KOPT-K1 (cell line): ENCODE results near the gene PCDH8.

Experiments used
- H3K27ac ChIP-seq: fragments of 200-600 bp; sonication (generic); 2 replicates; pipeline ENCODE4 v1.5.1; 2016; ENCODE audit warnings: antibody characterized with exemption, mild to moderate bottlenecking, low read depth, low read length; ENCODE audit not compliant: poor library complexity, severe bottlenecking
- H3K36me3 ChIP-seq: fragments of 200-600 bp; sonication (generic); 2 replicates; pipeline ENCODE4 v1.5.1; 2017; ENCODE audit warnings: antibody characterized with exemption, mild to moderate bottlenecking, low read length, moderate library complexity; ENCODE audit not compliant: insufficient read depth
- H3K9me3 ChIP-seq: fragments of 200-600 bp; sonication (generic); 2 replicates; pipeline ENCODE4 v1.5.1; 2017; ENCODE audit warnings: antibody characterized with exemption, low read length, mild to moderate bottlenecking; ENCODE audit not compliant: insufficient read depth, poor library complexity, severe bottlenecking

The PCDH8 gene

GRCh38 chr13:52810526-52810925, 37.9 kb downstream of the PCDH8 start:
- Histone ChIP-seq H3K36me3 (no peaks in the 10 kb centered on the region), H3K9me3 (no peaks in the 10 kb centered on the region), H3K27ac (no peak overlapping the region)

- Histone ChIP-seq H3K36me3 (no peaks in the 10 kb centered on the region), H3K9me3 (no peaks in the 10 kb centered on the region), H3K27ac (no peak overlapping the region)
Observed at GRCh38 chr13:52810011-52810410, 38.4 kb downstream of the PCDH8 start.

GRCh38 chr13:52809310-52809769, 39.1 kb downstream of the PCDH8 start:
- H3K27ac ChIP-seq = no peak overlapping the region

GRCh38 chr13:52808842-52809219, 39.6 kb downstream of the PCDH8 start:
- H3K27ac ChIP-seq = no peak overlapping the region
- no peaks in the 10 kb centered on the region for H3K36me3 ChIP-seq
- H3K9me3 ChIP-seq = no peaks in the 10 kb centered on the region

More at GRCh38 chr13:52809310-52809769, 39.1 kb downstream of the PCDH8 start:
- Histone ChIP-seq H3K9me3 (no peaks in the 10 kb centered on the region), H3K36me3 (no peaks in the 10 kb centered on the region)

- Histone ChIP-seq H3K9me3 (no peaks in the 10 kb centered on the region), H3K27ac (no peak overlapping the region), H3K36me3 (no peaks in the 10 kb centered on the region)
Observed at GRCh38 chr13:52806029-52806428, 42.4 kb downstream of the PCDH8 start.

- Histone ChIP-seq H3K27ac (no peak overlapping the region), H3K36me3 (no peaks in the 10 kb centered on the region), H3K9me3 (no peaks in the 10 kb centered on the region)
Observed at GRCh38 chr13:52804202-52804641, 44.2 kb downstream of the PCDH8 start.

- H3K36me3 ChIP-seq = no peaks in the 10 kb centered on the region
- H3K9me3 ChIP-seq = no peaks in the 10 kb centered on the region
- no peak overlapping the region for H3K27ac ChIP-seq
Observed at GRCh38 chr13:52800856-52801255, 47.6 kb downstream of the PCDH8 start.

- Histone ChIP-seq H3K9me3 (no peaks in the 10 kb centered on the region), H3K36me3 (no peaks in the 10 kb centered on the region), H3K27ac (no peak overlapping the region)
Observed at GRCh38 chr13:52798770-52799430, 49.5 kb downstream of the PCDH8 start.

- no peak overlapping the region for H3K27ac ChIP-seq
- no peaks in the 10 kb centered on the region for H3K9me3 ChIP-seq
- no peaks in the 10 kb centered on the region for H3K36me3 ChIP-seq
Observed at GRCh38 chr13:52797176-52797575, 51.3 kb downstream of the PCDH8 start.

- H3K9me3 ChIP-seq = no peaks in the 10 kb centered on the region
- no peaks in the 10 kb centered on the region for H3K36me3 ChIP-seq
Observed at GRCh38 chr13:52794589-52794988, 53.9 kb downstream of the PCDH8 start.

GRCh38 chr13:52793515-52794061, 54.9 kb downstream of the PCDH8 start:
- no peak overlapping the region for H3K27ac ChIP-seq
- H3K9me3 ChIP-seq = no peaks in the 10 kb centered on the region
- no peaks in the 10 kb centered on the region for H3K36me3 ChIP-seq

More at GRCh38 chr13:52794589-52794988, 53.9 kb downstream of the PCDH8 start:
- no peak overlapping the region for H3K27ac ChIP-seq
